NCI-H1092 (cell line): ENCODE data around the gene CGB1.

Experiments
- DNase-seq: peaks from one replicate; lab custom pipeline; 2025; lab: John Stamatoyannopoulos, UW

CGB1 gene

GRCh38 chr19:48993175-48994034 is 43.3 kb downstream of the CGB1 start, which contains the start of the genes GYS1 and RUVBL2:
TSS of gene GYS1 (minus strand) at chr19:48993309. CDS start at chr19:48993112, 197 bp downstream.
TSS of gene RUVBL2 (plus strand) at chr19:48993887. CDS start at chr19:48993912, 25 bp downstream.
- DNase-seq: peak; percentile 96

GRCh38 chr19:48992581-48993174 is 44.0 kb downstream of the CGB1 start:
- DNase-seq: no peak

GRCh38 chr19:48991873-48992580 is 44.7 kb downstream of the CGB1 start:
- no peak for DNase-seq

- no peak for DNase-seq
Measured at GRCh38 chr19:48991011-48991609, 45.6 kb downstream of the CGB1 start.

GRCh38 chr19:48990400-48990799 is 46.3 kb downstream of the CGB1 start:
- DNase-seq: no peak

GRCh38 chr19:48989701-48990291 is 46.9 kb downstream of the CGB1 start:
- DNase-seq: no peak

- no peak for DNase-seq
Measured at GRCh38 chr19:48988860-48989259, 47.8 kb downstream of the CGB1 start.

- DNase-seq: no peak
Measured at GRCh38 chr19:48988286-48988685, 48.4 kb downstream of the CGB1 start.

GRCh38 chr19:48987323-48987722 is 49.4 kb downstream of the CGB1 start:
- no peak for DNase-seq

GRCh38 chr19:48986211-48986610 is 50.5 kb downstream of the CGB1 start:
- no peak for DNase-seq

- DNase-seq: no peak
Measured at GRCh38 chr19:48985711-48986110, 51.0 kb downstream of the CGB1 start.
